Loucy (cell line): ENCODE data around the gene NEU3.

Source experiments
- H2AFZ ChIP-seq: fragments of 200-600 bp; sonication (generic); 2 replicates; pipeline ENCODE4 v1.6.0; 2016; ENCODE audit warnings: antibody characterized with exemption, mild to moderate bottlenecking, low read length, moderate library complexity
- H3F3A ChIP-seq: fragments of 200-600 bp; 2 replicates; pipeline ENCODE4 v1.6.0; 2016; ENCODE audit warnings: antibody characterized with exemption, low read depth, mild to moderate bottlenecking
- H3K27me3 ChIP-seq: fragments of 200-600 bp; sonication (generic); 2 replicates; pipeline ENCODE4 v1.6.1; 2014; ENCODE audit warnings: low read length, mild to moderate bottlenecking; ENCODE audit not compliant: insufficient read depth, poor library complexity, severe bottlenecking
- H3K36me3 ChIP-seq: fragments of 200-600 bp; sonication (generic); 2 replicates; pipeline ENCODE4 v1.6.1; 2016; ENCODE audit warnings: low read length; ENCODE audit not compliant: insufficient read depth
- H3K4me1 ChIP-seq: fragments of 200-600 bp; sonication (generic); 2 replicates; pipeline ENCODE4 v1.5.1; 2014; ENCODE audit warnings: low read length, mild to moderate bottlenecking; ENCODE audit not compliant: insufficient read depth, poor library complexity, severe bottlenecking
- H3K4me2 ChIP-seq: fragments of 200-600 bp; sonication (generic); 2 replicates; pipeline ENCODE4 v1.6.0; 2014; ENCODE audit warnings: antibody characterized with exemption, low read length, low read depth, mild to moderate bottlenecking; ENCODE audit not compliant: poor library complexity, severe bottlenecking
- H3K4me3 ChIP-seq: fragments of 200-600 bp; sonication (generic); 2 replicates; pipeline ENCODE4 v1.5.1; 2014; ENCODE audit warnings: low read length, mild to moderate bottlenecking, mixed read lengths; ENCODE audit not compliant: poor library complexity, severe bottlenecking
- H3K79me2 ChIP-seq: fragments of 200-600 bp; sonication (generic); 2 replicates; pipeline ENCODE4 v1.6.1; 2014; ENCODE audit warnings: low read length; ENCODE audit not compliant: insufficient read depth
- H3K9ac ChIP-seq: fragments of 200-600 bp; sonication (generic); 2 replicates; pipeline ENCODE4 v1.6.0; 2014; ENCODE audit warnings: mild to moderate bottlenecking, low read depth, low read length, moderate library complexity; ENCODE audit not compliant: poor library complexity, severe bottlenecking
- H3K9me2 ChIP-seq: fragments of 200-600 bp; sonication (generic); replicated peaks from 2 replicates; pipeline ENCODE4 v1.6.1; 2016; ENCODE audit warnings: low read depth, low read length, mixed read lengths
- H3K9me3 ChIP-seq: fragments of 200-600 bp; sonication (generic); 2 replicates; pipeline ENCODE4 v1.6.1; 2014; ENCODE audit warnings: mild to moderate bottlenecking, antibody characterized with exemption, low read length, low read depth; ENCODE audit not compliant: insufficient read depth
- H4K20me1 ChIP-seq: fragments of 200-600 bp; sonication (generic); 2 replicates; pipeline ENCODE4 v1.6.0; 2014; ENCODE audit warnings: antibody characterized with exemption, low read length, mild to moderate bottlenecking; ENCODE audit not compliant: insufficient read depth, poor library complexity, severe bottlenecking
- EZH2phosphoT487 ChIP-seq: fragments of 200-600 bp; IDR thresholded peaks from 2 replicates; pipeline ENCODE4 v1.6.1; 2018; ENCODE audit warnings: antibody characterized with exemption, mild to moderate bottlenecking, moderate library complexity, borderline replicate concordance
- TF ChIP-seq, protein P1 (sequence below): fragments of 200-600 bp; sonication (generic); conservative IDR thresholded peaks from 2 replicates; pipeline ENCODE4 v1.5.1; 2014; ENCODE audit warnings: mild to moderate bottlenecking, antibody characterized with exemption, low read length

NEU3 gene

DNA sequence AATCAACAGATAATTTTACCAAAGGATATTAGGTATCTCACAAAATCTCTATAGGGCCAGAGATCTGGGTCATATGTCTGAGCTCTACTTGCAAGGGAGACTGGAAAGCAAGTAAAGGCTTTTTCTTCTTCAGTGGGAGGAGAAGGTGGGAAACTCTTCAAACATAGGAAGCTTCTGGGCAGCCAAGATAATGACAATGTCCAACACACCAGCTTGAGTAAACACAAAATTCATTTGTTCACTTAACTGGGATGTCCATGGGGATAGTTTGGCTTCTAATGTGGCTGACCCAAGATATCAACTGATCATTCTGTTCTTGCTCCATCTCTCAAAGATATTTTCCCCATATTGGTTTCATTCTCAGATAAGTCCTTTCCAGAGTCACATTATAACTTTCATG, 70.6 kb downstream of the NEU3 start:
- TF ChIP-seq EZH2phosphoT487 = no peak
- TF ChIP-seq, protein P1, sequence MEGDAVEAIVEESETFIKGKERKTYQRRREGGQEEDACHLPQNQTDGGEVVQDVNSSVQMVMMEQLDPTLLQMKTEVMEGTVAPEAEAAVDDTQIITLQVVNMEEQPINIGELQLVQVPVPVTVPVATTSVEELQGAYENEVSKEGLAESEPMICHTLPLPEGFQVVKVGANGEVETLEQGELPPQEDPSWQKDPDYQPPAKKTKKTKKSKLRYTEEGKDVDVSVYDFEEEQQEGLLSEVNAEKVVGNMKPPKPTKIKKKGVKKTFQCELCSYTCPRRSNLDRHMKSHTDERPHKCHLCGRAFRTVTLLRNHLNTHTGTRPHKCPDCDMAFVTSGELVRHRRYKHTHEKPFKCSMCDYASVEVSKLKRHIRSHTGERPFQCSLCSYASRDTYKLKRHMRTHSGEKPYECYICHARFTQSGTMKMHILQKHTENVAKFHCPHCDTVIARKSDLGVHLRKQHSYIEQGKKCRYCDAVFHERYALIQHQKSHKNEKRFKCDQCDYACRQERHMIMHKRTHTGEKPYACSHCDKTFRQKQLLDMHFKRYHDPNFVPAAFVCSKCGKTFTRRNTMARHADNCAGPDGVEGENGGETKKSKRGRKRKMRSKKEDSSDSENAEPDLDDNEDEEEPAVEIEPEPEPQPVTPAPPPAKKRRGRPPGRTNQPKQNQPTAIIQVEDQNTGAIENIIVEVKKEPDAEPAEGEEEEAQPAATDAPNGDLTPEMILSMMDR = no peak
- no peak overlapping the region for H3K4me2 ChIP-seq

DNA sequence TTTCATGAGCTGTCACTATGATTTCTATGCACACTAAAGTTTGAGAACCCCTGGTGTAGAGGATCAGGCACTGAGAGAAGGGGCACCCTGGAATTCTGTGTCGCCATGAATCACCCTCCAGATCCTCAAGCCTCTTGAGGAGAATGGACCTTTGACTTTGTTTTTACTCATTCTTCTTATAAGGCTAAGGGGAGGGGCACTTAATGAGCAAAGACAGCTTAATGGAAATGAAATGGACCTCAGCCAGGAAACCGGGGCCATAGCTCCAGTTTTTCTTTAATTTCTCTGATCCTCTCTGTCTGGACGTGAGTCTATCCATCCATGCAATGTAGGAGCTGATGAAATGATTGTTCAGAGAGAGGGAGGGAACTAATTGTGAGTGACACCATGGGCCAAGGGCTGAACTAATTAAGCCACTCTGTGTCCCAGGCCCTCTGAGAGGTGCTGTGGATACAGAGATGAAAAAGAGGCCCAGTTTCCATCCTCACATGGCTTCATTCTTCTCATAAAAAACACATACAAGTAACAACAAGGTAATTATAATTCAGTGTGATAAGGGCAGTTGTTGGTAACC, 75.1 kb downstream of the NEU3 start:
- no peaks in the 10 kb centered on the region for H3F3A ChIP-seq
- peaks cover 10% of the 10 kb centered on the region for H3K27me3 ChIP-seq
- no peaks in the 10 kb centered on the region for H3K79me2 ChIP-seq
- no peaks in the 10 kb centered on the region for H4K20me1 ChIP-seq
- H3K4me3 ChIP-seq = no peak overlapping the region
- no peaks in the 10 kb centered on the region for H3K4me1 ChIP-seq
- H3K9me3 ChIP-seq = no peaks in the 10 kb centered on the region
- H3K36me3 ChIP-seq = no peaks in the 10 kb centered on the region
- no peaks in the 10 kb centered on the region for H3K9me2 ChIP-seq
- no peak overlapping the region for H3K4me2 ChIP-seq
- H3K9ac ChIP-seq = no peak overlapping the region
- no peak overlapping the region for H2AFZ ChIP-seq
- TF ChIP-seq, protein P1 = no peak
- no peak for TF ChIP-seq EZH2phosphoT487

More for the DNA sequence above, 70.6 kb downstream of the NEU3 start:
- Histone ChIP-seq H2AFZ (no peak overlapping the region), H3K79me2 (no peaks in the 10 kb centered on the region), H3F3A (no peaks in the 10 kb centered on the region), H3K4me3 (no peak overlapping the region), H4K20me1 (no peaks in the 10 kb centered on the region), H3K9me3 (no peaks in the 10 kb centered on the region), H3K9ac (no peak overlapping the region), H3K27me3 (no peaks in the 10 kb centered on the region), H3K4me1 (no peaks in the 10 kb centered on the region), H3K9me2 (no peaks in the 10 kb centered on the region), H3K36me3 (no peaks in the 10 kb centered on the region)

- no peaks in the 10 kb centered on the region for H3K79me2 ChIP-seq
- no peak overlapping the region for H3K4me3 ChIP-seq
- no peaks in the 10 kb centered on the region for H3F3A ChIP-seq
- H3K4me1 ChIP-seq = no peaks in the 10 kb centered on the region
- no peaks in the 10 kb centered on the region for H4K20me1 ChIP-seq
- TF ChIP-seq, protein P1 = no peak
- no peak for TF ChIP-seq EZH2phosphoT487
- H3K4me2 ChIP-seq = no peak overlapping the region
- H3K9ac ChIP-seq = no peak overlapping the region
- H3K36me3 ChIP-seq = no peaks in the 10 kb centered on the region
- peaks cover 10% of the 10 kb centered on the region for H3K27me3 ChIP-seq
- H2AFZ ChIP-seq = no peak overlapping the region
- no peaks in the 10 kb centered on the region for H3K9me3 ChIP-seq
- no peaks in the 10 kb centered on the region for H3K9me2 ChIP-seq
Measured at GRCh38 chr11:75066061-75066460, 77.3 kb downstream of the NEU3 start.
